Measurements from ENCODE around the gene ACTL6B.

Gene ACTL6B

GRCh38 chr7:100626530-100627237 lies 29.6 kb downstream of the ACTL6B start:
- DNase-seq (ENCODE audit: low read depth) = peak; percentile 75

- DNase-seq (ENCODE audit: low read depth) = no peak
These were observed 30.2 kb downstream of the ACTL6B start for GRCh38 chr7:100626055-100626454.

GRCh38 chr7:100623951-100624824 lies 32.1 kb downstream of the ACTL6B start:
- DNase-seq (ENCODE audit: low read depth) = no peak

GRCh38 chr7:100621554-100621953 lies 34.7 kb downstream of the ACTL6B start:
- DNase-seq (ENCODE audit: low read depth) = no peak

GRCh38 chr7:100620804-100621203 lies 35.4 kb downstream of the ACTL6B start:
- no peak for DNase-seq (ENCODE audit: low read depth)

- no peak for DNase-seq (ENCODE audit: low read depth)
These were observed 36.0 kb downstream of the ACTL6B start for GRCh38 chr7:100620239-100620638.

GRCh38 chr7:100614308-100614861 lies 41.9 kb downstream of the ACTL6B start:
- DNase-seq (ENCODE audit: low read depth) = peak; percentile 14

- no peak for DNase-seq (ENCODE audit: low read depth)
These were observed 42.7 kb downstream of the ACTL6B start for GRCh38 chr7:100613412-100614175.

GRCh38 chr7:100612730-100613390 lies 43.4 kb downstream of the ACTL6B start:
- DNase-seq (ENCODE audit: low read depth) = no peak

- DNase-seq (ENCODE audit: low read depth) = peak; percentile 99
These were observed 44.1 kb downstream of the ACTL6B start, which contains the start of gene MOSPD3 for GRCh38 chr7:100611983-100612729. MOSPD3 (plus strand) TSS chr7:100612540; CDS start chr7:100612792, 252 bp downstream.

GRCh38 chr7:100609958-100610357 lies 46.3 kb downstream of the ACTL6B start:
- no peak for DNase-seq (ENCODE audit: low read depth)

GRCh38 chr7:100607111-100607510 lies 49.1 kb downstream of the ACTL6B start:
- DNase-seq (ENCODE audit: low read depth) = no peak

- DNase-seq (ENCODE audit: low read depth) = no peak
These were observed 49.9 kb downstream of the ACTL6B start for GRCh38 chr7:100606313-100606712.

GRCh38 chr7:100604976-100605911 lies 51.0 kb downstream of the ACTL6B start:
- DNase-seq (ENCODE audit: low read depth) = no peak

- DNase-seq (ENCODE audit: low read depth) = peak; percentile 50
These were observed 51.9 kb downstream of the ACTL6B start for GRCh38 chr7:100604028-100604975.

GRCh38 chr7:100603726-100604027 lies 52.6 kb downstream of the ACTL6B start:
- DNase-seq (ENCODE audit: low read depth) = no peak

GRCh38 chr7:100602889-100603725 lies 53.1 kb downstream of the ACTL6B start:
- DNase-seq (ENCODE audit: low read depth) = no peak

- DNase-seq (ENCODE audit: low read depth) = no peak
These were observed 55.6 kb downstream of the ACTL6B start for GRCh38 chr7:100600730-100601038.
